ENCODE results near the gene PSMB2. TPM values are rescaled to one million over a fixed set of nuclear protein-coding genes. Genes with fewer than 3 reads are reported as not detected.

PSMB2 gene
- total and polyA plus RNA-seq, 7 donors: 29.3 to 66.5 (median 32.1) TPM

GRCh38 chr1:35659589-35659988 lies 18.3 kb upstream of the PSMB2 start:
- no peak for DNase-seq
- TF ChIP-seq POLR2AphosphoS5 (IDR thresholded peaks at IDR 0.05) (no peak), EP300 (IDR thresholded peaks at IDR 0.05) (no peak), POLR2A (IDR thresholded peaks at IDR 0.05) (no peak), CTCF (IDR thresholded peaks at IDR 0.05) (no peak)
- no peaks in the 10 kb centered on the region for H3K4me1 ChIP-seq
- H3K36me3 ChIP-seq: no peaks in the 10 kb centered on the region
- H3K9me3 ChIP-seq: no peaks in the 10 kb centered on the region
- intact Hi-C loops (cut with DNase I): no loop called here
- no peaks in the 10 kb centered on the region for H3K27me3 ChIP-seq
- H3K4me3 ChIP-seq: no peak overlapping the region
- no peak overlapping the region for H3K27ac ChIP-seq
- 48 to 53% methylated on average over 6 of the region's 6 CpGs for WGBS, 2 donors

GRCh38 chr1:35657851-35658250 lies 16.5 kb upstream of the PSMB2 start:
- intact Hi-C loops (cut with DNase I): no loop called here
- Histone ChIP-seq H3K9me3 (no peaks in the 10 kb centered on the region), H3K36me3 (no peaks in the 10 kb centered on the region), H3K27ac (no peak overlapping the region), H3K4me3 (no peak overlapping the region), H3K27me3 (no peaks in the 10 kb centered on the region), H3K4me1 (no peaks in the 10 kb centered on the region)
- no peak for DNase-seq
- WGBS, 2 donors: 51 to 64% methylated on average over 2 of the region's 2 CpGs
- TF ChIP-seq POLR2AphosphoS5 (IDR thresholded peaks at IDR 0.05) (no peak), CTCF (IDR thresholded peaks at IDR 0.05) (no peak), EP300 (IDR thresholded peaks at IDR 0.05) (no peak), POLR2A (IDR thresholded peaks at IDR 0.05) (no peak)

- TF ChIP-seq CTCF (IDR thresholded peaks at IDR 0.05): no peak
- no peak for TF ChIP-seq POLR2AphosphoS5 (IDR thresholded peaks at IDR 0.05)
- no peak for TF ChIP-seq EP300 (IDR thresholded peaks at IDR 0.05)
- no peak for TF ChIP-seq POLR2A (IDR thresholded peaks at IDR 0.05)
- no peak for DNase-seq
- intact Hi-C loops (cut with DNase I): no loop called here
- H3K36me3 ChIP-seq: no peaks in the 10 kb centered on the region
- H3K4me1 ChIP-seq: no peaks in the 10 kb centered on the region
- H3K27ac ChIP-seq: no peak overlapping the region
- no peaks in the 10 kb centered on the region for H3K27me3 ChIP-seq
- 85 to 88% methylated on average over 4 of the region's 4 CpGs for WGBS, 2 donors
- no peaks in the 10 kb centered on the region for H3K9me3 ChIP-seq
- H3K4me3 ChIP-seq: no peak overlapping the region
Measured at GRCh38 chr1:35656863-35657232, 15.5 kb upstream of the PSMB2 start.

- Histone ChIP-seq H3K9me3 (no peaks in the 10 kb centered on the region), H3K4me3 (no peak overlapping the region), H3K27ac (no peak overlapping the region), H3K4me1 (no peaks in the 10 kb centered on the region), H3K36me3 (no peaks in the 10 kb centered on the region), H3K27me3 (no peaks in the 10 kb centered on the region)
- DNase-seq: no peak
- TF ChIP-seq CTCF (IDR thresholded peaks at IDR 0.05): no peak
- TF ChIP-seq POLR2AphosphoS5 (IDR thresholded peaks at IDR 0.05): no peak
- TF ChIP-seq POLR2A (IDR thresholded peaks at IDR 0.05): no peak
- TF ChIP-seq EP300 (IDR thresholded peaks at IDR 0.05): no peak
- WGBS, 2 donors: 78% methylated on average over 5 of the region's 5 CpGs
- intact Hi-C loops (cut with DNase I): no loop called here
Measured at GRCh38 chr1:35656148-35656862, 15.0 kb upstream of the PSMB2 start.

GRCh38 chr1:35655196-35655595 lies 13.9 kb upstream of the PSMB2 start:
- Histone ChIP-seq H3K4me1 (no peaks in the 10 kb centered on the region), H3K9me3 (no peaks in the 10 kb centered on the region), H3K4me3 (no peak overlapping the region), H3K27ac (no peak overlapping the region), H3K27me3 (no peaks in the 10 kb centered on the region), H3K36me3 (no peaks in the 10 kb centered on the region)
- TF ChIP-seq CTCF (IDR thresholded peaks at IDR 0.05) (no peak), EP300 (IDR thresholded peaks at IDR 0.05) (no peak), POLR2A (IDR thresholded peaks at IDR 0.05) (no peak)
- intact Hi-C loops (cut with DNase I): no loop called here
- DNase-seq: no peak
- WGBS, 2 donors: 5 to 39% methylated on average over 1 of the region's 1 CpG

Measured in sigmoid colon (tissue), 7 donors.